RWPE1 (cell line): ENCODE data around the gene RHNO1.
"Not testable (repeated sequence)": the region's sequence is repeated elsewhere in the genome, so short reads cannot be mapped to it uniquely, and the experiment has no call there.

ENCODE experiments used
- CTCF ChIA-PET: fragments of 350-600 bp; sonication (Branson Sonifier 250); formaldehyde crosslinking; extraction: SDS; loops from one replicate; lab custom pipeline; 2021; lab: Yijun Ruan, JAX
- POLR2A ChIA-PET: fragments of 400-600 bp; formaldehyde crosslinking; extraction: SDS; loops from one replicate; lab custom pipeline; 2020; ENCODE audit warnings: antibody characterized with exemption; ENCODE audit not compliant: low non-redundant PET; lab: Yijun Ruan, JAX
- DNase-seq: peaks from one replicate; pipeline ENCODE4 v3.0.0; 2012; ENCODE audit warnings: low spot score
- H3K27ac ChIP-seq: fragments of 450-650 bp; 2 replicates; pipeline ENCODE4 v1.5.1; 2017
- CTCF ChIP-seq: fragments of 450-650 bp; conservative IDR thresholded peaks from 2 replicates; pipeline ENCODE4 v1.5.1; 2017; ENCODE audit warnings: low read depth, mild to moderate bottlenecking

Gene RHNO1

DNA sequence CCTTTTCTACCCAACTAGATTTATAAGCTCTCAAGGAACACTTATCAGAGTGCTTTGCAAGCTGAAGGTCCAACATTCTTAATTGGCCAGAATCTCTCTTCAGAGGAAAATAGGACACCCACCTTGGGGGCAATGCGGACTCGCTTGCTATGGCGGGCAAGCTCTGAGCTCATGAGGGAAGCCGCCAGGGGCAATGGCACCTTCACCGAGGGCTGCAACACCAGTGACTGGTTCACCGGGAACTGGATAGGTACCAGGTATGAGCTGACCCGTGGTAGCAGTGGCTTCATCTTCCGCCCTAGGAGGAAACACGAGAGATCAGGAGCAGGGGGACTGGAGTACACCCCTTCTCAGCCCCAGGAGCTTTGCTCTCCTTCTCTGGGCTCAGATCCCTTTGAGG lies 12.8 kb upstream of the RHNO1 start:
- CTCF ChIA-PET = interaction anchor here (0.5 to 1.8 kb wide), 5 partner anchors 10 to 1238 kb away, joined by 3 to 13 read pairs (median 6); no protein-coding TSS in a partner anchor
- DNase-seq = no peak

GRCh38 chr12:2868986-2869632 lies 7.9 kb upstream of the RHNO1 start:
- H3K27ac ChIP-seq, DNase-seq, POLR2A ChIA-PET: not testable (repeated sequence)
- CTCF ChIA-PET = interaction anchor here (0.6 kb wide), 1 partner anchor 74 kb away, joined by 3 read pairs; no protein-coding TSS in a partner anchor

More for the DNA sequence above, 12.8 kb upstream of the RHNO1 start:
- no peak overlapping the region for H3K27ac ChIP-seq
- TF ChIP-seq CTCF = no peak
- POLR2A ChIA-PET = no interaction called here

GRCh38 chr12:2876431-2877046 lies 484 bp upstream of the RHNO1 start:
- peak overlapping the region; percentile 82 for H3K27ac ChIP-seq
- CTCF ChIA-PET = interaction anchor here (0.6 kb wide), 2 partner anchors 83 to 267 kb away, joined by 3 to 4 read pairs; no protein-coding TSS in a partner anchor
- DNase-seq = no peak
- no peak for TF ChIP-seq CTCF
- POLR2A ChIA-PET = no interaction called here

GRCh38 chr12:2877953-2878732 lies 1.1 kb downstream of the RHNO1 start:
- H3K27ac ChIP-seq = peak overlapping the region; percentile 82
- no peak for DNase-seq
- ChIA-PET POLR2A (no interaction called here), CTCF (no interaction called here)
- no peak for TF ChIP-seq CTCF

DNA sequence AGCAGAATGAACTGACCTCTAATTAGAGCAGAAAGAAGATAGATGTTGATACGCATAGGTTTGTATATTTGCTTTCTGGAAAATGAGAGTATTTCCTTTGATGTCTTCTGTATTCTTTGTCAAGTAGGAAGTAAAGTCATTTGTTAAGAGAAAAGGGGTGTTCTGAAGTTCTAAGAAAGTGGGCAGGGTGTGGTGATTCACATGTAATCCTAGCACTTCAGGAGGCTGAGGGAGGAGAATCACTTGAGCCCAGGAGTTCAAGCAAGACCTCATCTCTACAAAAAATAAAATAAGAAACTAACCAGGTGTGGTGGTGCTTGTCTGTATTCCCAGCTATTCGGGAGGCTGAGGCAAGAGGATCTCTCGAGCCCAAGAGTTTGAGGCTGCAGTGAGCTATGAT lies 2.8 kb downstream of the RHNO1 start:
- DNase-seq = no peak
- ChIA-PET POLR2A (no interaction called here), CTCF (no interaction called here)
- H3K27ac ChIP-seq = no peak overlapping the region
- no peak for TF ChIP-seq CTCF

GRCh38 chr12:2884810-2885209 lies 7.8 kb downstream of the RHNO1 start:
- no peak overlapping the region for H3K27ac ChIP-seq
- no peak for TF ChIP-seq CTCF
- ChIA-PET CTCF (interaction anchor here (0.6 to 1.3 kb wide), 5 partner anchors 14 to 415 kb away, joined by 3 to 5 read pairs (median 5); no protein-coding TSS in a partner anchor), POLR2A (no interaction called here)
- no peak for DNase-seq
